ENCODE results near the gene MRPL2. TPM values are rescaled to one million over a fixed set of nuclear protein-coding genes. Genes with fewer than 3 reads are reported as not detected.

Gene MRPL2
- total RNA-seq, 1 donor from 2014 or later = 45.7 TPM

- no peak for DNase-seq (ENCODE audit: low read depth, low spot score)
- peaks cover 28% of the 10 kb centered on the region for H3K4me1 Mint-ChIP-seq
- peak overlapping the region; percentile 74 for H3K4me3 Mint-ChIP-seq
- H3K9me3 Mint-ChIP-seq = no peaks in the 10 kb centered on the region
- no peak overlapping the region for H3K27ac Mint-ChIP-seq (ENCODE audit: unreplicated experiment)
- no peak for TF ChIP-seq CTCF (conservative IDR thresholded peaks at IDR 0.05)
- no peaks in the 10 kb centered on the region for H3K36me3 Mint-ChIP-seq (ENCODE audit: low read depth)
- H3K27me3 Mint-ChIP-seq (ENCODE audit: low read depth) = no peaks in the 10 kb centered on the region
These were observed 15.8 kb upstream of the MRPL2 start for GRCh38 chr6:43074847-43075669.

GRCh38 chr6:43070028-43070632 is 10.9 kb upstream of the MRPL2 start:
- H3K4me1 Mint-ChIP-seq = peaks cover 6% of the 10 kb centered on the region

GRCh38 chr6:43062818-43063217 is 3.6 kb upstream of the MRPL2 start:
- H3K36me3 Mint-ChIP-seq (ENCODE audit: low read depth) = no peaks in the 10 kb centered on the region
- no peaks in the 10 kb centered on the region for H3K27me3 Mint-ChIP-seq (ENCODE audit: low read depth)
- H3K9me3 Mint-ChIP-seq = no peaks in the 10 kb centered on the region
- no peak overlapping the region for H3K27ac Mint-ChIP-seq (ENCODE audit: unreplicated experiment)
- no peak for TF ChIP-seq CTCF (conservative IDR thresholded peaks at IDR 0.05)
- H3K4me1 Mint-ChIP-seq = peaks cover 28% of the 10 kb centered on the region
- H3K4me3 Mint-ChIP-seq = no peak overlapping the region
- DNase-seq (ENCODE audit: low read depth, low spot score) = no peak

More at GRCh38 chr6:43070028-43070632, 10.9 kb upstream of the MRPL2 start:
- no peaks in the 10 kb centered on the region for H3K9me3 Mint-ChIP-seq
- H3K36me3 Mint-ChIP-seq (ENCODE audit: low read depth) = no peaks in the 10 kb centered on the region
- peak overlapping the region; percentile 64 for H3K4me3 Mint-ChIP-seq
- peak; percentile 80 for TF ChIP-seq CTCF (conservative IDR thresholded peaks at IDR 0.05)
- peak overlapping the region; percentile 35 for H3K27ac Mint-ChIP-seq (ENCODE audit: unreplicated experiment)
- H3K27me3 Mint-ChIP-seq (ENCODE audit: low read depth) = no peaks in the 10 kb centered on the region
- DNase-seq (ENCODE audit: low read depth, low spot score) = no peak

GRCh38 chr6:43061861-43062260 is 2.6 kb upstream of the MRPL2 start:
- no peaks in the 10 kb centered on the region for H3K9me3 Mint-ChIP-seq
- no peaks in the 10 kb centered on the region for H3K36me3 Mint-ChIP-seq (ENCODE audit: low read depth)
- peaks cover 28% of the 10 kb centered on the region for H3K4me1 Mint-ChIP-seq
- DNase-seq (ENCODE audit: low read depth, low spot score) = no peak
- no peak overlapping the region for H3K27ac Mint-ChIP-seq (ENCODE audit: unreplicated experiment)
- no peak for TF ChIP-seq CTCF (conservative IDR thresholded peaks at IDR 0.05)
- H3K27me3 Mint-ChIP-seq (ENCODE audit: low read depth) = no peaks in the 10 kb centered on the region
- peak overlapping the region; percentile 99 for H3K4me3 Mint-ChIP-seq

- Mint-ChIP-seq H3K27me3 (ENCODE audit: low read depth) (no peaks in the 10 kb centered on the region), H3K4me3 (peak overlapping the region; percentile 99), H3K4me1 (peaks cover 28% of the 10 kb centered on the region), H3K27ac (ENCODE audit: unreplicated experiment) (peak overlapping the region; percentile 52), H3K9me3 (no peaks in the 10 kb centered on the region), H3K36me3 (ENCODE audit: low read depth) (peaks cover 2% of the 10 kb centered on the region)
- DNase-seq (ENCODE audit: low read depth, low spot score) = no peak
- TF ChIP-seq CTCF (conservative IDR thresholded peaks at IDR 0.05) = no peak
These were observed 1.8 kb upstream of the MRPL2 start for GRCh38 chr6:43060755-43061633.
